Mesendoderm (in vitro differentiated cells): Measurements from ENCODE around the gene SMARCD1.

Experiments used
- DNase-seq: peaks from one replicate; pipeline ENCODE4 v3.0.0; 2013
- H2AK5ac ChIP-seq: 2 replicates; pipeline ENCODE4 v1.6.1; 2013; ENCODE audit warnings: low read length, inconsistent platforms
- H2BK120ac ChIP-seq: 2 replicates; pipeline ENCODE4 v1.6.1; 2013; ENCODE audit warnings: low read depth, mild to moderate bottlenecking, low read length, moderate library complexity, mixed read lengths
- H2BK15ac ChIP-seq: replicated peaks from 2 replicates; pipeline ENCODE4 v1.6.1; 2013; ENCODE audit warnings: low read depth, mild to moderate bottlenecking, moderate library complexity
- H2BK5ac ChIP-seq: 2 replicates; pipeline ENCODE4 v1.6.1; 2013; ENCODE audit warnings: low read length, inconsistent platforms
- H3K18ac ChIP-seq: 2 replicates; pipeline ENCODE4 v1.6.1; 2013; ENCODE audit warnings: mild to moderate bottlenecking, low read length, mixed read lengths
- H3K23ac ChIP-seq: one replicate; pipeline ENCODE4 v1.6.1; 2013; ENCODE audit warnings: low read length
- H3K27ac ChIP-seq: 2 replicates; pipeline ENCODE4 v1.5.1; 2013; ENCODE audit warnings: low read depth, mild to moderate bottlenecking, inconsistent platforms, low read length, moderate library complexity
- H3K27me3 ChIP-seq: 2 replicates; pipeline ENCODE4 v1.6.1; 2013; ENCODE audit warnings: low read length, control low read depth, mild to moderate bottlenecking, inconsistent platforms; ENCODE audit not compliant: insufficient read depth, poor library complexity
- H3K36me3 ChIP-seq: 2 replicates; pipeline ENCODE4 v1.6.1; 2013; ENCODE audit warnings: low read length, inconsistent platforms; ENCODE audit not compliant: control insufficient read depth, insufficient read depth
- H3K4ac ChIP-seq: one replicate; pipeline ENCODE4 v1.6.1; 2013; ENCODE audit warnings: low read depth, mild to moderate bottlenecking, low read length, moderate library complexity
- H3K4me1 ChIP-seq: 2 replicates; pipeline ENCODE4 v1.6.1; 2013; ENCODE audit warnings: low read depth, low read length, inconsistent platforms; ENCODE audit not compliant: control insufficient read depth
- H3K4me2 ChIP-seq: 2 replicates; pipeline ENCODE4 v1.6.1; 2013; ENCODE audit warnings: low read length
- H3K4me3 ChIP-seq: 2 replicates; pipeline ENCODE4 v1.5.1; 2013; ENCODE audit warnings: mild to moderate bottlenecking, low read length
- H3K56ac ChIP-seq: one replicate; pipeline ENCODE4 v1.6.1; 2013; ENCODE audit warnings: low read length
- H3K79me1 ChIP-seq: 2 replicates; pipeline ENCODE4 v1.6.1; 2013; ENCODE audit warnings: low read length, inconsistent platforms
- H3K79me2 ChIP-seq: 2 replicates; pipeline ENCODE4 v1.6.1; 2013; ENCODE audit warnings: mild to moderate bottlenecking, low read length; ENCODE audit not compliant: control insufficient read depth, insufficient read depth
- H3K9ac ChIP-seq: 2 replicates; pipeline ENCODE4 v1.6.1; 2013; ENCODE audit warnings: low read length, inconsistent platforms
- H4K5ac ChIP-seq: one replicate; pipeline ENCODE4 v1.6.1; 2013; ENCODE audit warnings: low read length
- H4K8ac ChIP-seq: one replicate; pipeline ENCODE4 v1.6.1; 2013; ENCODE audit warnings: low read depth, mild to moderate bottlenecking, control low read depth, low read length, moderate library complexity
- WGBS: extraction: QIAGEN DNeasy Blood & Tissue Kit; methylation state at CpG from one replicate; pipeline ENCODE4 v1.1.7; 2013; ENCODE audit warnings: low lambda C conversion rate, missing lambda C conversion rate; ENCODE audit not compliant: insufficient coverage; ENCODE audit errors: extremely low coverage; 5-methylcytosine and 5-hydroxymethylcytosine counted together

Gene SMARCD1

GRCh38 chr12:50041962-50042361 lies 43.2 kb upstream of the SMARCD1 start:
- Histone ChIP-seq H3K18ac (no peak overlapping the region), H3K23ac (no peak overlapping the region), H2BK5ac (no peak overlapping the region), H3K4me1 (no peaks in the 10 kb centered on the region), H3K36me3 (no peaks in the 10 kb centered on the region), H3K4me3 (no peak overlapping the region), H4K5ac (no peak overlapping the region), H4K8ac (no peak overlapping the region), H2AK5ac (no peak overlapping the region), H3K9ac (no peak overlapping the region), H2BK120ac (no peak overlapping the region), H3K79me2 (no peaks in the 10 kb centered on the region), H3K4ac (no peak overlapping the region), H3K27me3 (no peaks in the 10 kb centered on the region), H2BK15ac (no peak overlapping the region), H3K4me2 (no peak overlapping the region), H3K27ac (no peak overlapping the region), H3K79me1 (no peaks in the 10 kb centered on the region), H3K56ac (no peak overlapping the region)
- WGBS = no CpG with 5 or more reads among the region's 5 CpGs
- no peak for DNase-seq

- Histone ChIP-seq H3K79me2 (no peaks in the 10 kb centered on the region), H4K8ac (no peak overlapping the region), H3K79me1 (no peaks in the 10 kb centered on the region), H3K4me2 (no peak overlapping the region), H2BK5ac (no peak overlapping the region), H3K36me3 (no peaks in the 10 kb centered on the region), H3K4me3 (no peak overlapping the region), H3K23ac (no peak overlapping the region), H2AK5ac (no peak overlapping the region), H3K9ac (no peak overlapping the region), H3K56ac (no peak overlapping the region), H2BK120ac (no peak overlapping the region), H2BK15ac (no peak overlapping the region), H3K4me1 (no peaks in the 10 kb centered on the region), H3K4ac (no peak overlapping the region), H3K27ac (no peak overlapping the region), H4K5ac (no peak overlapping the region), H3K27me3 (no peaks in the 10 kb centered on the region), H3K18ac (no peak overlapping the region)
- DNase-seq = no peak
- no CpG with 5 or more reads among the region's 6 CpGs for WGBS
Observed at GRCh38 chr12:50042693-50043092, 42.4 kb upstream of the SMARCD1 start.

- Histone ChIP-seq H3K36me3 (no peaks in the 10 kb centered on the region), H3K18ac (no peak overlapping the region), H3K56ac (no peak overlapping the region), H3K4ac (no peak overlapping the region), H2BK5ac (no peak overlapping the region), H3K27ac (no peak overlapping the region), H3K23ac (no peak overlapping the region), H2BK15ac (no peak overlapping the region), H4K5ac (no peak overlapping the region), H3K27me3 (no peaks in the 10 kb centered on the region), H3K79me1 (no peaks in the 10 kb centered on the region), H3K4me3 (no peak overlapping the region), H2AK5ac (no peak overlapping the region), H3K4me2 (no peak overlapping the region), H3K79me2 (no peaks in the 10 kb centered on the region), H3K9ac (no peak overlapping the region), H2BK120ac (no peak overlapping the region), H4K8ac (no peak overlapping the region), H3K4me1 (no peaks in the 10 kb centered on the region)
- WGBS = no CpG with 5 or more reads among the region's 2 CpGs
- no peak for DNase-seq
Observed at GRCh38 chr12:50043308-50043707, 41.8 kb upstream of the SMARCD1 start.

GRCh38 chr12:50043854-50044253 lies 41.3 kb upstream of the SMARCD1 start:
- Histone ChIP-seq H3K27ac (no peak overlapping the region), H3K56ac (no peak overlapping the region), H3K79me1 (no peaks in the 10 kb centered on the region), H3K18ac (no peak overlapping the region), H3K36me3 (no peaks in the 10 kb centered on the region), H3K4me2 (no peak overlapping the region), H3K23ac (no peak overlapping the region), H4K8ac (no peak overlapping the region), H2AK5ac (no peak overlapping the region), H3K4ac (no peak overlapping the region), H3K79me2 (no peaks in the 10 kb centered on the region), H2BK5ac (no peak overlapping the region), H3K4me1 (no peaks in the 10 kb centered on the region), H2BK15ac (no peak overlapping the region), H3K9ac (no peak overlapping the region), H3K27me3 (no peaks in the 10 kb centered on the region), H3K4me3 (no peak overlapping the region), H2BK120ac (no peak overlapping the region), H4K5ac (no peak overlapping the region)
- DNase-seq = no peak
- no CpG with 5 or more reads among the region's 6 CpGs for WGBS

GRCh38 chr12:50047693-50048250 lies 37.4 kb upstream of the SMARCD1 start:
- WGBS = no CpG with 5 or more reads among the region's 7 CpGs
- H4K5ac ChIP-seq = no peak overlapping the region
- DNase-seq = no peak

More at GRCh38 chr12:50047693-50048250, 37.4 kb upstream of the SMARCD1 start:
- no peak overlapping the region for H2AK5ac ChIP-seq
- H2BK5ac ChIP-seq = no peak overlapping the region
- no peaks in the 10 kb centered on the region for H3K79me2 ChIP-seq
- no peaks in the 10 kb centered on the region for H3K36me3 ChIP-seq
- no peak overlapping the region for H3K4me3 ChIP-seq
- no peak overlapping the region for H3K56ac ChIP-seq
- no peak overlapping the region for H3K4me2 ChIP-seq
- H3K9ac ChIP-seq = no peak overlapping the region
- H2BK15ac ChIP-seq = no peak overlapping the region
- H2BK120ac ChIP-seq = no peak overlapping the region
- H3K79me1 ChIP-seq = no peaks in the 10 kb centered on the region
- H3K18ac ChIP-seq = no peak overlapping the region
- no peak overlapping the region for H3K27ac ChIP-seq
- no peaks in the 10 kb centered on the region for H3K27me3 ChIP-seq
- H3K4me1 ChIP-seq = peaks cover 12% of the 10 kb centered on the region
- no peak overlapping the region for H3K4ac ChIP-seq
- no peak overlapping the region for H3K23ac ChIP-seq
- no peak overlapping the region for H4K8ac ChIP-seq
